HFFc6 (cell line): ENCODE results near the gene POLR2E. TPM values are rescaled to one million over a fixed set of nuclear protein-coding genes. Genes with fewer than 3 reads are reported as not detected.
"Not testable (repeated sequence)": the region's sequence is repeated elsewhere in the genome, so short reads cannot be mapped to it uniquely, and the experiment has no call there.

Experiments used
- DNase-seq: peaks from one replicate; pipeline ENCODE4 v3.0.0-alpha.2; 2018
- H3K27ac Mint-ChIP-seq: 2 replicates; pipeline ENCODE4 v1.8.0; 2020; ENCODE audit warnings: mild to moderate bottlenecking, mixed read lengths
- H3K27me3 Mint-ChIP-seq: 2 replicates; pipeline ENCODE4 v1.8.0; 2021; ENCODE audit warnings: mild to moderate bottlenecking, moderate library complexity, mixed read lengths; ENCODE audit not compliant: insufficient read depth
- H3K36me3 Mint-ChIP-seq: 2 replicates; pipeline ENCODE4 v1.8.0; 2021; ENCODE audit warnings: low read depth, mixed read lengths
- H3K4me1 Mint-ChIP-seq: 2 replicates; pipeline ENCODE4 v1.8.0; 2020; ENCODE audit warnings: low read depth, mixed read lengths
- H3K4me3 Mint-ChIP-seq: 2 replicates; pipeline ENCODE4 v1.8.0; 2020; ENCODE audit warnings: mild to moderate bottlenecking, moderate library complexity, mixed read lengths
- H3K9me3 Mint-ChIP-seq: 2 replicates; pipeline ENCODE4 v1.8.0; 2020; ENCODE audit warnings: mild to moderate bottlenecking, mixed read lengths
- CTCF ChIP-seq: fragments of 200-600 bp; sonication (generic); IDR thresholded peaks from 2 replicates; pipeline ENCODE4 v1.5.0; 2021; ENCODE audit warnings: antibody characterized with exemption, mild to moderate bottlenecking
- total RNA-seq, 6 experiments: library from RNA; stranded (reverse); fragmentation: NEBNext Ultra II Directional; extraction: Animal tissue kit (Norgen Biotek cat#: 25700); gene quantifications; 2 replicates in 1 of 6; 3 replicates in 5 of 6; pipeline ENCODE4 v1.2.3, GENCODE V29; 2021

Gene POLR2E
- total RNA-seq, 6 experiments from 2014 or later = 224 to 289 (median 250) TPM

GRCh38 chr19:1115646-1116420 lies 20.7 kb upstream of the POLR2E start:
- DNase-seq = no peak
- Mint-ChIP-seq H3K9me3 (no peaks in the 10 kb centered on the region), H3K4me3 (no peak overlapping the region), H3K27ac (no peak overlapping the region), H3K27me3 (peaks cover 5% of the 10 kb centered on the region), H3K4me1 (no peaks in the 10 kb centered on the region), H3K36me3 (no peaks in the 10 kb centered on the region)
- TF ChIP-seq CTCF = no peak

GRCh38 chr19:1114728-1115127 lies 19.6 kb upstream of the POLR2E start:
- not testable (repeated sequence) for H3K4me3 Mint-ChIP-seq, H3K36me3 Mint-ChIP-seq

GRCh38 chr19:1113986-1114483 lies 18.9 kb upstream of the POLR2E start:
- Mint-ChIP-seq H3K4me3 (no peak overlapping the region), H3K27ac (no peak overlapping the region; the same call in 1 of the 2 replicates), H3K9me3 (no peaks in the 10 kb centered on the region), H3K36me3 (no peaks in the 10 kb centered on the region), H3K4me1 (no peaks in the 10 kb centered on the region), H3K27me3 (peaks cover 6% of the 10 kb centered on the region)
- no peak for TF ChIP-seq CTCF
- no peak for DNase-seq

More at GRCh38 chr19:1114728-1115127, 19.6 kb upstream of the POLR2E start:
- not testable (repeated sequence) for H3K27ac Mint-ChIP-seq, H3K4me1 Mint-ChIP-seq, H3K9me3 Mint-ChIP-seq, DNase-seq, H3K27me3 Mint-ChIP-seq

GRCh38 chr19:1113030-1113985 lies 18.1 kb upstream of the POLR2E start:
- H3K27me3 Mint-ChIP-seq = peaks cover 5% of the 10 kb centered on the region
- H3K4me1 Mint-ChIP-seq = no peaks in the 10 kb centered on the region
- H3K27ac Mint-ChIP-seq = no peak overlapping the region; the same call in 1 of the 2 replicates
- no peak overlapping the region for H3K4me3 Mint-ChIP-seq
- H3K9me3 Mint-ChIP-seq = no peaks in the 10 kb centered on the region
- no peaks in the 10 kb centered on the region for H3K36me3 Mint-ChIP-seq
- peak; percentile 94 for TF ChIP-seq CTCF
- peak; percentile 92 for DNase-seq

GRCh38 chr19:1112268-1113029 lies 17.3 kb upstream of the POLR2E start:
- H3K27me3 Mint-ChIP-seq = peaks cover 3% of the 10 kb centered on the region
- H3K27ac Mint-ChIP-seq = no peak overlapping the region
- no peak overlapping the region for H3K4me3 Mint-ChIP-seq
- TF ChIP-seq CTCF = no peak
- no peaks in the 10 kb centered on the region for H3K4me1 Mint-ChIP-seq
- H3K36me3 Mint-ChIP-seq = no peaks in the 10 kb centered on the region
- no peaks in the 10 kb centered on the region for H3K9me3 Mint-ChIP-seq
- no peak for DNase-seq
